M059J (cell line): ENCODE data around the gene BOD1L1. TPM values are rescaled to one million over a fixed set of nuclear protein-coding genes. Genes with fewer than 3 reads are reported as not detected.

Experiments
- DNase-seq: peaks from one replicate; pipeline ENCODE4 v3.0.0-alpha.2; 2012; ENCODE audit warnings: low read depth
- total RNA-seq: library from RNA; depleted of rRNA; stranded (reverse); fragments of >200 nt; shearing (Covaris generic); gene quantifications from 2 replicates; pipeline ENCODE4 v1.2.3, GENCODE V29; 2014; rRNA removed

The BOD1L1 gene
- total RNA-seq, result 8.3 and 15.1 TPM in 2 replicates

GRCh38 chr4:13627606-13628311 is at the start of gene BOD1L1:
Gene BOD1L1 (minus strand): TSS chr4:13627725. CDS start chr4:13627587, 138 bp downstream.
- peak; percentile 90 for DNase-seq

GRCh38 chr4:13674971-13675370 is 47.4 kb upstream of the BOD1L1 start:
- DNase-seq, result no peak

- no peak for DNase-seq
Observed at GRCh38 chr4:13673167-13673566, 45.6 kb upstream of the BOD1L1 start.

- no peak for DNase-seq
Observed at GRCh38 chr4:13670456-13671160, 43.1 kb upstream of the BOD1L1 start.

GRCh38 chr4:13665701-13666660 is 38.5 kb upstream of the BOD1L1 start:
- peak; percentile 52 for DNase-seq

GRCh38 chr4:13659341-13660070 is 32.0 kb upstream of the BOD1L1 start:
- DNase-seq, result no peak

GRCh38 chr4:13656569-13657405 is 29.3 kb upstream of the BOD1L1 start:
- DNase-seq, result peak; percentile 65

- peak; percentile 69 for DNase-seq
Observed at GRCh38 chr4:13654162-13654797, 26.8 kb upstream of the BOD1L1 start.

- DNase-seq, result no peak
Observed at GRCh38 chr4:13653766-13654161, 26.2 kb upstream of the BOD1L1 start.

GRCh38 chr4:13647031-13647430 is 19.5 kb upstream of the BOD1L1 start:
- no peak for DNase-seq

GRCh38 chr4:13645075-13645474 is 17.6 kb upstream of the BOD1L1 start:
- no peak for DNase-seq

GRCh38 chr4:13642170-13642950 is 14.8 kb upstream of the BOD1L1 start:
- peak; percentile 61 for DNase-seq

- DNase-seq, result no peak
Observed at GRCh38 chr4:13641084-13641483, 13.6 kb upstream of the BOD1L1 start.

GRCh38 chr4:13640149-13640940 is 12.8 kb upstream of the BOD1L1 start:
- peak; percentile 95 for DNase-seq

- DNase-seq, result peak; percentile 16
Observed at GRCh38 chr4:13635286-13635799, 7.8 kb upstream of the BOD1L1 start.

GRCh38 chr4:13633671-13634070 is 6.1 kb upstream of the BOD1L1 start:
- DNase-seq, result no peak

GRCh38 chr4:13627178-13627605 is 333 bp downstream of the BOD1L1 start:
- peak; percentile 8 for DNase-seq
